GM23248 (cell line): ENCODE measurements around the gene RGS19. TPM values are rescaled to one million over a fixed set of nuclear protein-coding genes. Genes with fewer than 3 reads are reported as not detected.
A peak's percentile ranks its signal among the peaks of the same experiment; 100 is the strongest.

Experiments used
- DNase-seq: peaks from one replicate; pipeline ENCODE4 v3.0.0-alpha.2; 2015
- H2AFZ ChIP-seq: fragments of 200-600 bp; sonication (generic); 2 replicates; pipeline ENCODE4 v1.6.1; 2016; ENCODE audit warnings: antibody characterized with exemption
- H3F3A ChIP-seq: fragments of 200-600 bp; sonication (generic); 2 replicates; pipeline ENCODE4 v1.6.1; 2016; ENCODE audit warnings: mild to moderate bottlenecking, antibody characterized with exemption, mixed run types; ENCODE audit not compliant: insufficient read depth
- H3K27ac ChIP-seq: fragments of 200-600 bp; sonication (generic); 2 replicates; pipeline ENCODE4 v1.5.1; 2016; ENCODE audit warnings: mild to moderate bottlenecking
- H3K27me3 ChIP-seq: fragments of 200-600 bp; sonication (generic); replicated peaks from 2 replicates; pipeline ENCODE4 v1.6.1; 2016; ENCODE audit warnings: mild to moderate bottlenecking; ENCODE audit not compliant: insufficient read depth
- H3K36me3 ChIP-seq: fragments of 200-600 bp; sonication (generic); 2 replicates; pipeline ENCODE4 v1.6.1; 2016; ENCODE audit warnings: low read depth, mild to moderate bottlenecking
- H3K4me1 ChIP-seq: fragments of 200-600 bp; sonication (generic); 2 replicates; pipeline ENCODE4 v1.6.1; 2016; ENCODE audit warnings: mild to moderate bottlenecking; ENCODE audit not compliant: insufficient read depth
- H3K4me2 ChIP-seq: fragments of 200-600 bp; sonication (generic); one replicate; pipeline ENCODE4 v1.6.1; 2016; ENCODE audit warnings: mild to moderate bottlenecking; ENCODE audit not compliant: unreplicated experiment
- H3K4me3 ChIP-seq: fragments of 200-600 bp; sonication (generic); 2 replicates; pipeline ENCODE4 v1.5.1; 2016; ENCODE audit warnings: mild to moderate bottlenecking
- H3K79me2 ChIP-seq: fragments of 200-600 bp; sonication (generic); 2 replicates; pipeline ENCODE4 v1.6.1; 2016; ENCODE audit warnings: mild to moderate bottlenecking; ENCODE audit not compliant: insufficient read depth
- H3K9ac ChIP-seq: fragments of 200-600 bp; sonication (generic); 2 replicates; pipeline ENCODE4 v1.6.1; 2016; ENCODE audit warnings: mild to moderate bottlenecking
- H3K9me2 ChIP-seq: fragments of 200-600 bp; sonication (generic); 2 replicates; pipeline ENCODE4 v1.6.1; 2016; ENCODE audit warnings: mixed run types, mild to moderate bottlenecking, moderate library complexity; ENCODE audit not compliant: insufficient read depth
- H3K9me3 ChIP-seq: fragments of 200-600 bp; sonication (generic); one replicate; pipeline ENCODE4 v1.6.1; 2017; ENCODE audit warnings: low read depth
- H4K20me1 ChIP-seq: fragments of 200-600 bp; sonication (generic); 2 replicates; pipeline ENCODE4 v1.6.0; 2016; ENCODE audit not compliant: insufficient read depth
- EZH2 ChIP-seq: fragments of 200-600 bp; sonication (generic); IDR thresholded peaks from 2 replicates; pipeline ENCODE4 v1.6.1; 2018; ENCODE audit warnings: antibody characterized with exemption, mild to moderate bottlenecking; ENCODE audit not compliant: insufficient read depth, poor library complexity, severe bottlenecking
- EZH2phosphoT487 ChIP-seq: fragments of 200-600 bp; sonication (generic); IDR thresholded peaks from 2 replicates; pipeline ENCODE4 v1.6.1; 2018; ENCODE audit warnings: antibody characterized with exemption, moderate library complexity, mild to moderate bottlenecking, low read depth; ENCODE audit not compliant: insufficient read depth
- WGBS, 2 experiments: methylation state at CpG; one replicate each; pipeline ENCODE4 v1.1.6; 2015 to 2017; ENCODE audit warnings: low lambda C conversion rate in 2 of 2, low coverage in 1 of 2; ENCODE audit errors: missing lambda C conversion rate in 2 of 2; 5-methylcytosine and 5-hydroxymethylcytosine counted together
- in situ Hi-C: fragments of 300-500 bp; cut with MboI; formaldehyde crosslinking; loops from 2 replicates; pipeline ENCODE4 v1.15.0; 2020
- polyA plus RNA-seq: library from polyadenylated mRNA; unstranded; fragments of >200 nt; fragmentation: Nextera tagmentation; extraction: Ambion mirVana; gene quantifications from 2 replicates; pipeline ENCODE4 v1.2.1, GENCODE V29; 2016
- total RNA-seq: library from RNA; depleted of rRNA; stranded (reverse); fragments of >200 nt; shearing (Covaris generic); gene quantifications from 2 replicates; pipeline ENCODE4 v1.2.3, GENCODE V29; 2014

RGS19 gene
- total and polyA plus RNA-seq, 2 experiments from 2014 or later: 13.2 to 18.7 TPM

- H3K9me3 ChIP-seq: no peaks in the 10 kb centered on the region
- TF ChIP-seq EZH2phosphoT487 (no peak), EZH2 (no peak)
- 74 to 81% methylated on average over 8 of the region's 8 CpGs for WGBS, 2 experiments
- no peak overlapping the region for H3K27ac ChIP-seq
- peaks cover 6% of the 10 kb centered on the region for H3F3A ChIP-seq
- H3K79me2 ChIP-seq: no peaks in the 10 kb centered on the region
- no peak for DNase-seq
- in situ Hi-C loops: no loop called here
- no peaks in the 10 kb centered on the region for H3K9me2 ChIP-seq
- no peak overlapping the region for H2AFZ ChIP-seq
- H3K9ac ChIP-seq: no peak overlapping the region
- H4K20me1 ChIP-seq: no peaks in the 10 kb centered on the region
- H3K4me1 ChIP-seq: peaks cover 8% of the 10 kb centered on the region; the same call in 1 of the 2 replicates
- no peak overlapping the region for H3K4me2 ChIP-seq
- no peaks in the 10 kb centered on the region for H3K36me3 ChIP-seq
- no peak overlapping the region for H3K4me3 ChIP-seq
- H3K27me3 ChIP-seq: peaks cover 3% of the 10 kb centered on the region; the same call in 1 of the 2 replicates
These were observed 32.3 kb downstream of the RGS19 start for GRCh38 chr20:64047046-64047389.

- 65 to 66% methylated on average over 8 to 10 of the region's 11 CpGs for WGBS, 2 experiments
- Histone ChIP-seq H3K36me3 (no peaks in the 10 kb centered on the region), H3K4me1 (peaks cover 8% of the 10 kb centered on the region; the same call in 1 of the 2 replicates), H3K27ac (no peak overlapping the region), H3K4me3 (no peak overlapping the region), H3K9ac (no peak overlapping the region), H3K9me3 (no peaks in the 10 kb centered on the region), H3K27me3 (peaks cover 18% of the 10 kb centered on the region), H3K9me2 (no peaks in the 10 kb centered on the region), H3F3A (peaks cover 6% of the 10 kb centered on the region), H3K79me2 (no peaks in the 10 kb centered on the region), H2AFZ (no peak overlapping the region), H3K4me2 (no peak overlapping the region), H4K20me1 (no peaks in the 10 kb centered on the region)
- no peak for DNase-seq
- in situ Hi-C loops: no loop called here
- TF ChIP-seq EZH2phosphoT487 (no peak), EZH2 (no peak)
These were observed 33.8 kb downstream of the RGS19 start for GRCh38 chr20:64045346-64046011.

GRCh38 chr20:64044484-64045247 lies 34.7 kb downstream of the RGS19 start:
- DNase-seq: peak; percentile 84
- no peak overlapping the region for H3K9ac ChIP-seq
- WGBS, 2 experiments: 38 to 43% methylated on average over 14 of the region's 14 CpGs

DNA sequence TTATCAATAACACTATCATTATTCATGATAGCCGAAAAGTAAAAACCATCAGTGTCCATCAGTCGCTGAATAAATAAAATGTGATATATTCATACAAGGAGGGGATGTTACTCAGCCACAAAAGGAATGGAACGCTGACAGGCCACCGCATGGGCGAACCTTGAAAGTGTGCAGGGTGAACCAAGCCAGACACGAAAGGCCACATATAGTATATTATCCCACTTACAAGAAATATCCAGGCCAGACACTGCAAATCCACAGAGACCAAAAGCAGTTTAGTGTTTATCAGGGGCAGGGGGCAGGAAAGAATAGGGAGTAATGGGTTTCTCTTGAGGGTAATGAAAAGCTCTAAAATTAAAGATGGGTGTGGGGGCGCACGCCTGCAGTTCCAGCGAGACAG lies 35.5 kb downstream of the RGS19 start:
- peaks cover 31% of the 10 kb centered on the region for H3K27me3 ChIP-seq
- H3F3A ChIP-seq: peaks cover 6% of the 10 kb centered on the region
- no peak overlapping the region for H3K9ac ChIP-seq
- H3K79me2 ChIP-seq: no peaks in the 10 kb centered on the region
- H3K9me2 ChIP-seq: no peaks in the 10 kb centered on the region
- H3K9me3 ChIP-seq: no peaks in the 10 kb centered on the region
- H3K36me3 ChIP-seq: no peaks in the 10 kb centered on the region
- in situ Hi-C loops: no loop called here
- no peaks in the 10 kb centered on the region for H4K20me1 ChIP-seq
- no peak overlapping the region for H3K4me2 ChIP-seq
- H3K4me1 ChIP-seq: peaks cover 8% of the 10 kb centered on the region; the same call in 1 of the 2 replicates
- 84 to 87% methylated on average over 9 of the region's 9 CpGs for WGBS, 2 experiments
- H3K4me3 ChIP-seq: no peak overlapping the region
- no peak overlapping the region for H2AFZ ChIP-seq
- DNase-seq: no peak
- no peak overlapping the region for H3K27ac ChIP-seq
- TF ChIP-seq EZH2: no peak

More at GRCh38 chr20:64044484-64045247, 34.7 kb downstream of the RGS19 start:
- H3K9me3 ChIP-seq: no peaks in the 10 kb centered on the region
- no peaks in the 10 kb centered on the region for H3K79me2 ChIP-seq
- no peak overlapping the region for H3K4me3 ChIP-seq
- peaks cover 25% of the 10 kb centered on the region for H3K27me3 ChIP-seq
- no peaks in the 10 kb centered on the region for H4K20me1 ChIP-seq
- H3K4me2 ChIP-seq: no peak overlapping the region
- TF ChIP-seq EZH2phosphoT487 (no peak), EZH2 (no peak)
- peaks cover 6% of the 10 kb centered on the region for H3F3A ChIP-seq
- H3K27ac ChIP-seq: no peak overlapping the region
- in situ Hi-C loops: no loop called here
- no peaks in the 10 kb centered on the region for H3K9me2 ChIP-seq
- H2AFZ ChIP-seq: no peak overlapping the region
- peaks cover 8% of the 10 kb centered on the region; the same call in 1 of the 2 replicates for H3K4me1 ChIP-seq
- H3K36me3 ChIP-seq: no peaks in the 10 kb centered on the region
